Measurements from ENCODE around the gene NPC1L1. TPM values are rescaled to one million over a fixed set of nuclear protein-coding genes. Genes with fewer than 3 reads are reported as not detected.

NPC1L1 gene, protein sequence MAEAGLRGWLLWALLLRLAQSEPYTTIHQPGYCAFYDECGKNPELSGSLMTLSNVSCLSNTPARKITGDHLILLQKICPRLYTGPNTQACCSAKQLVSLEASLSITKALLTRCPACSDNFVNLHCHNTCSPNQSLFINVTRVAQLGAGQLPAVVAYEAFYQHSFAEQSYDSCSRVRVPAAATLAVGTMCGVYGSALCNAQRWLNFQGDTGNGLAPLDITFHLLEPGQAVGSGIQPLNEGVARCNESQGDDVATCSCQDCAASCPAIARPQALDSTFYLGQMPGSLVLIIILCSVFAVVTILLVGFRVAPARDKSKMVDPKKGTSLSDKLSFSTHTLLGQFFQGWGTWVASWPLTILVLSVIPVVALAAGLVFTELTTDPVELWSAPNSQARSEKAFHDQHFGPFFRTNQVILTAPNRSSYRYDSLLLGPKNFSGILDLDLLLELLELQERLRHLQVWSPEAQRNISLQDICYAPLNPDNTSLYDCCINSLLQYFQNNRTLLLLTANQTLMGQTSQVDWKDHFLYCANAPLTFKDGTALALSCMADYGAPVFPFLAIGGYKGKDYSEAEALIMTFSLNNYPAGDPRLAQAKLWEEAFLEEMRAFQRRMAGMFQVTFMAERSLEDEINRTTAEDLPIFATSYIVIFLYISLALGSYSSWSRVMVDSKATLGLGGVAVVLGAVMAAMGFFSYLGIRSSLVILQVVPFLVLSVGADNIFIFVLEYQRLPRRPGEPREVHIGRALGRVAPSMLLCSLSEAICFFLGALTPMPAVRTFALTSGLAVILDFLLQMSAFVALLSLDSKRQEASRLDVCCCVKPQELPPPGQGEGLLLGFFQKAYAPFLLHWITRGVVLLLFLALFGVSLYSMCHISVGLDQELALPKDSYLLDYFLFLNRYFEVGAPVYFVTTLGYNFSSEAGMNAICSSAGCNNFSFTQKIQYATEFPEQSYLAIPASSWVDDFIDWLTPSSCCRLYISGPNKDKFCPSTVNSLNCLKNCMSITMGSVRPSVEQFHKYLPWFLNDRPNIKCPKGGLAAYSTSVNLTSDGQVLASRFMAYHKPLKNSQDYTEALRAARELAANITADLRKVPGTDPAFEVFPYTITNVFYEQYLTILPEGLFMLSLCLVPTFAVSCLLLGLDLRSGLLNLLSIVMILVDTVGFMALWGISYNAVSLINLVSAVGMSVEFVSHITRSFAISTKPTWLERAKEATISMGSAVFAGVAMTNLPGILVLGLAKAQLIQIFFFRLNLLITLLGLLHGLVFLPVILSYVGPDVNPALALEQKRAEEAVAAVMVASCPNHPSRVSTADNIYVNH (N-terminal part only)
- total RNA-seq (2014; rRNA removed; shearing (Covaris generic)), result 0.10 TPM in 1 of 2 replicates, not detected in the other

GRCh38 chr7:44541028-44541869 is at the start of gene NPC1L1:
Gene NPC1L1, minus strand, starts transcription at chr7:44541330. Its CDS starts 71 bp downstream, at chr7:44541259.
- DNase-seq (ENCODE audit: low spot score), result no peak

GRCh38 chr7:44590910-44591309 is 49.8 kb upstream of the NPC1L1 start:
- no peak for DNase-seq (ENCODE audit: low spot score)

- DNase-seq (ENCODE audit: low spot score), result peak; percentile 69
These were observed 46.9 kb upstream of the NPC1L1 start for GRCh38 chr7:44587843-44588711.

DNA sequence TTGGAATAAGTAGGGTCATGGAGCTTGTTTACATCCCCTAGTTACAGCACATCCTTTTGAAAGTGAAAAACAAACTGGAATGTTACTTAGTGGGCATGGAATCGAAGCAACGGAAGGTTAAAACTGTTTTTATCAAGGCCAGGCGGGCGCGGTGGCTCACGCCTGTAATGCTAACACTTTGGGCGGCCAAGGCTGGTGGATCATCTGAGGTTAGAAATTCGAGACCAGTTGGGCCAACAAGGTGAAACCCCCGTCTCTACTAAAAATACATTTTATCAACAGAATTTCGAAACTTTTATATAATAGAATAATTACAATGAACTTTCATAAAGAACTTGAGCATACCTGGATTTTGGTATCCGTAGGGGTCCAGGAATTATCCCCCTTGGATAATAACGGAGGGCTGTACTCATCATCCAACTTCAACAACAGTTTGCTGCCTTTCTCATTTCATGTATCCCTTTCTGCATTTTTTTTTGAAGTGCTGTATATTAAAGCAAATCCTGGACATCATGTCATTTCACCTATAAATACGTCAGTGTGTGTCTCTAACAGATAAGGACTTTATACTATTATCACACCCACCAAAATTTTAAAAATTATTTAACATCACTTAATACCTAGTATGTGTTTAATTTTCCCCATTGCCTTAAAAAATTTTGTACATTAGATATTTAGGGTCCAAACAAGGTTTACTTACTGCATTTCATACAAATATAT is 42.2 kb upstream of the NPC1L1 start:
- no peak for DNase-seq (ENCODE audit: low spot score)

- peak; percentile 100 for DNase-seq (ENCODE audit: low spot score)
These were observed 40.9 kb upstream of the NPC1L1 start, which contains the start of gene TMED4 for GRCh38 chr7:44581879-44582603. Gene TMED4, minus strand, starts transcription at chr7:44582231. Its CDS starts 25 bp downstream, at chr7:44582206.

GRCh38 chr7:44580945-44581878 is 40.1 kb upstream of the NPC1L1 start:
- DNase-seq (ENCODE audit: low spot score), result no peak

- no peak for DNase-seq (ENCODE audit: low spot score)
These were observed 35.1 kb upstream of the NPC1L1 start for GRCh38 chr7:44576228-44576627.

GRCh38 chr7:44575054-44575453 is 33.9 kb upstream of the NPC1L1 start:
- no peak for DNase-seq (ENCODE audit: low spot score)

DNA sequence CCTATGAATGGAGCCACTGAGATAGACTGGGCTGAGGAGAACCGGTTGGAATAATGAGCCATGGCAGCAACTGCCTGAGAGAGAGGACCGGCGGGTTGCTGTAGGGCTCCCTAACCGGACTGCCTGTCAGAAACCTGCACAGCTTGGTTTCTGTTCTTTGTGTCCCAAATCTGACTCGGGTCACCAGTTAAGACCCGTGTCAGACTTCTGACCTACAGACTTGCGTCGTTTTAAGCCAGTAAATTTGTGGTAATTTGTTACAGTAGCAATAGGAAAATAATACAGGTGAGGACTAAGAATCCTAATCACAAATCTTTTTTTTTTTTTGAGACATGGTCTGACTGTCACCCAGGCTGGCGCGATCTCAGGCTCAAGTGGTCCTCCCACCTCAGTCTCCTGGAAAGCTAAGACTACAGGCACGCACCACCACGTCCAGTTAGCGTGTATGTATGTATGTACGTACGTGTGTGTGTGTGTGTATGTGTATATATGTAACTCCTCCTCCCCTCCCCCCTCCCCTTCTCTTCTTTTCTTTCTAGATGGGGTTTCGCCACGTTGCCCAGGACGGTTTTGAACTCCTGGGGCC is 33.2 kb upstream of the NPC1L1 start:
- DNase-seq (ENCODE audit: low spot score), result no peak

DNA sequence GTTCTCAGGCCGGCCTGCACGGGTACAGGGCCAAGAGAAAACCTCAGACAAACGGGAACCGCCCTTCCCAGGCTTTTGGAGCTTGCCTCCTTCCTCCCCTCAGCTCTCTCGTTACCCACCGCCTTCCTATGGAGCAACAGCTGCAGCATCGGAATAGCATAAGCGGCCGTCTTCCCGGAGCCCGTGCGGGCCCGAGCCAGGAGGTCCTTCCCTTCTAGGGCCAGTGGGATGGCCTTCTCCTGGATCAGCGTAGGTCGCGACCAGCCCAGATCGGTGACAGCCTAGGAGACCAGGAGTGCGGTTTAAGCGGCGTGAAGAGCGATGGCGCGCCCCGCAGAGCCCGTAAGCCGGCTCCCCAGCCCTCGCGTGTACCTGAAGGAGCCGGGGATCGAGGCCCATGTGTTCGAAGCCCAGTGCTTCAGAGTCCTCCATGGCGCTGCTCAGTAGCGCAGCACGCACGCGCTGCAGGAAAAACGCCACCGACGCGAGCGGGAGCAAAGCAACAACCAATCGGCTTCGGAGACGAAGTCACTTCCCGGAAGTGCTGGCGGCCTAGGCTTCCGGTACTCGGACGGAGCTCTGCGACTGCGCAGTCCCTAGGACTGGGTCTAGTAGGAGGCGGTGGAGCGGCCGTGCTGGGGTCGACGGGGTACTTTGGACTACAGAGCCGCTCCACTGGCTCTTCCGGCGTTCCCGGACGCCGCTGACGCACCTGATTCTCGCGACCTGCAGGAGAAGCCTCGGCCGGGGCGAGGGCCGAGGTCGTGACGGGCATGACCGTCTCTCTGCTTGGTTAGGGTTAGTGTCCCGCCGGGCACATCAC is 32.5 kb upstream of the NPC1L1 start, which contains the start of gene DDX56:
DDX56 (minus strand) TSS at position 445 of the 823 bp plus-strand sequence; CDS start at position 432, 13 bp downstream.
- DNase-seq (ENCODE audit: low spot score), result peak; percentile 99

- no peak for DNase-seq (ENCODE audit: low spot score)
These were observed 31.6 kb upstream of the NPC1L1 start for GRCh38 chr7:44572771-44573170.

DNA sequence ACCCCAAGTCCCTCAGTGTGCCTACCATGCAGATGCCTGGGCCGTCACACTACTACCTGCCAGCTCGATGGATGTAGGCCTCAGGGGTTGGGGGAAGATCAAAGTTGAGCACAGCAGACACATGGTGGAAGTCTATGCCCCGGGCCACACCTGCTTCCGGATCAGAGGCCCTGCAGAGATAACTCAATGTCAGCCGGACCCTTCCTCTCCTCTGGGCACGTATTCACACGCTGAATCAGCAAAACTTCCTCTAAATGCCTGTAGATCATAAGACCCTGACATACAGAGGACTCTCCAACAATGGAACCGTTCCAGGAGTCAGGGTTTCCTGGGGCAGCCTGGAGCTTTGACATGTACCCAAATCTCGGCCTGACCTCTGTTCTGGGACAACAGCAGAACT is 28.8 kb upstream of the NPC1L1 start:
- no peak for DNase-seq (ENCODE audit: low spot score)

DNA sequence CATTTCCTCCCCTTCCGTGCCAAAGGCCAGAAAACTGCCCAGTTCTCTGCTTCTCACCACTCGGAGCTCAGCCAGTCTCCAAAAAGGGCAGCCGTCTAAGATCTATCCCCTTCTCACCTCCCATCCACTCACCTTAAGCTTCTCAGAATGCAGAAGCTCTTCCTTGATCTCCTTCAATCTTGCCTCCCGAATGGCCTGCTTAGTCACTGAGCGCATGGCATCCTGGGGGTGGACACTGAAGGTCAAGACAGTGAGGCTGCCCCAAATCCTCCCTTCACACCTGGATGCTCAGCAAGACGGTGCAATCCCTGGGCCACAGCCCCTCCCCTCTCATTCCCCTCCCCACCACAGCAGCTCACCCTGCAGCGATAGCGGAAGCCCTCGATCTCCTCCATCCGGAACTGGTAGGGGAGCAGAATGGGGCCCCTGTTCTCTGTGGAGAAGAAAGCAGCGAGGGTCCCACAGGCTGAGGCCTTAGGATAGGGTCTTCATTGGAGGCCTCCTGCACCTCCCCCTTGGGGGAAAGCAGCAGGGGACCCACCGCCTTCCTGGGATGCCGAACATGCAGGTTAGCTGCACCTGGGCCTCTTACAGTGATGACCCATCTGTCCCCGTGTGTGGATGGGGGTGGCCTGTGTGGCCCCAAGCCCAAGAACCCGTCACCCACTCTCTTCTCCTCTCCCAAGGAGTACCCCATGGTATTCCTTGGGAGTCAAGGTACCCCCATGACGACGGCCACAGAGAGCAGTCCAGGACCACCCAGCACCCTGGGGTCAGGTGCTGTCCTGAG is 27.8 kb upstream of the NPC1L1 start:
- no peak for DNase-seq (ENCODE audit: low spot score)

DNA sequence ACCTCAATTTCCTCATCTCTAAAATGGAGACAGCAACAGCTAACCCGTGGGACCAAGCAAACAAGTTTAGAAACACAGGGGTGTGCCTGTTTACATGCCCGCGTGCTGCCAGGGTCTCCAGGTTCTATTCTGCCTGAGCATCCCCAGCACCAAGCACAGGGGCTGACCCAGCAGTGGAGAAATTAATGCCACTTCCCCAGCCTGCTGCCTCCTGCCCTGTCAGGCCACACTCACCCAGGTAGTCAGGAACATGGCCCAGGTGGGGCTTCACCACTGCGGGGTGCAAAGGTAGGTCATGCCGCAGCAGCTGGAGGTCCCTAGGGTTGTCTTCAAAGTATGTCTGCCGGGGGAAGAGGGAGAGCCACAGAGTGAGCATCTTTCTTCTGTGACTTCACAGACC is 26.8 kb upstream of the NPC1L1 start:
- no peak for DNase-seq (ENCODE audit: low spot score)

- DNase-seq (ENCODE audit: low spot score), result no peak
These were observed 25.6 kb upstream of the NPC1L1 start for GRCh38 chr7:44566680-44567079.

Measured in H4 (cell line).